Measurements from ENCODE around the gene TGFA. TPM values are rescaled to one million over a fixed set of nuclear protein-coding genes. Genes with fewer than 3 reads are reported as not detected.

TGFA gene
- total RNA-seq, 1 donor from 2014 or later, result 1.4 TPM

DNA sequence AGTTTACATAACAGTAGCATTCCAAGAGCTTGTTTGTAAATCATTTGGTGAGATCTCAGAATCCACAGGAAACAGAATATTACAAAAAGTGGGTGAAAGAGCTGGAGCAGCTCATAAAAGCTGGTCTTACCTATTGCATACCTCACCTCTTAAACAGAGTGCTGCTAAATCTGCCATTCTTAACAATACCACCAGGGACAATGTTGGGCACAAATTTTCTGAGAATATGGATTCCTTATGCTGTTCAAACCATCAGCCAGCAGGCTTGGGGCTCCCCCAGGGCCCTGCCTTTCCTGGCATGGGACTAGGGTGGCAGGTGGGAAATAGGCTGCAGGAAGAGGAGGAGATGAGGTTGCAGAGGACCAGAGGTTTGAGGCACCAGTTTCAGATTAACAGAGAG lies 55.6 kb downstream of the TGFA start:
- H3K36me3 ChIP-seq (ENCODE audit: insufficient read depth, low read length), result no peaks in the 10 kb centered on the region
- Mint-ChIP-seq H3K4me1 (ENCODE audit: low read depth, unreplicated experiment) (peaks cover 5% of the 10 kb centered on the region), H3K27me3 (ENCODE audit: low read depth, unreplicated experiment) (peaks cover 6% of the 10 kb centered on the region), H3K36me3 (ENCODE audit: low read depth, unreplicated experiment) (no peaks in the 10 kb centered on the region), H3K4me3 (ENCODE audit: unreplicated experiment) (no peak overlapping the region), H3K9me3 (ENCODE audit: unreplicated experiment) (no peaks in the 10 kb centered on the region), H3K27ac (ENCODE audit: unreplicated experiment) (no peak overlapping the region)
- no peak overlapping the region for H3K4me3 ChIP-seq (ENCODE audit: insufficient read depth, low read depth, low read length)
- no peak overlapping the region for H2AFZ ChIP-seq (ENCODE audit: low read depth, low read length)
- no peak overlapping the region for H3K4me2 ChIP-seq (ENCODE audit: low read length)
- no peak overlapping the region for H3K9ac ChIP-seq (ENCODE audit: low read length)
- TF ChIP-seq EZH2 (IDR thresholded peaks at IDR 0.05; ENCODE audit: insufficient read depth, low read length), result no peak
- TF ChIP-seq, protein P1, sequence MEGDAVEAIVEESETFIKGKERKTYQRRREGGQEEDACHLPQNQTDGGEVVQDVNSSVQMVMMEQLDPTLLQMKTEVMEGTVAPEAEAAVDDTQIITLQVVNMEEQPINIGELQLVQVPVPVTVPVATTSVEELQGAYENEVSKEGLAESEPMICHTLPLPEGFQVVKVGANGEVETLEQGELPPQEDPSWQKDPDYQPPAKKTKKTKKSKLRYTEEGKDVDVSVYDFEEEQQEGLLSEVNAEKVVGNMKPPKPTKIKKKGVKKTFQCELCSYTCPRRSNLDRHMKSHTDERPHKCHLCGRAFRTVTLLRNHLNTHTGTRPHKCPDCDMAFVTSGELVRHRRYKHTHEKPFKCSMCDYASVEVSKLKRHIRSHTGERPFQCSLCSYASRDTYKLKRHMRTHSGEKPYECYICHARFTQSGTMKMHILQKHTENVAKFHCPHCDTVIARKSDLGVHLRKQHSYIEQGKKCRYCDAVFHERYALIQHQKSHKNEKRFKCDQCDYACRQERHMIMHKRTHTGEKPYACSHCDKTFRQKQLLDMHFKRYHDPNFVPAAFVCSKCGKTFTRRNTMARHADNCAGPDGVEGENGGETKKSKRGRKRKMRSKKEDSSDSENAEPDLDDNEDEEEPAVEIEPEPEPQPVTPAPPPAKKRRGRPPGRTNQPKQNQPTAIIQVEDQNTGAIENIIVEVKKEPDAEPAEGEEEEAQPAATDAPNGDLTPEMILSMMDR (IDR thresholded peaks at IDR 0.05; ENCODE audit: insufficient read depth, low read depth, low read length), result no peak
- DNase-seq (ENCODE audit: low read depth), result no peak
- no peaks in the 10 kb centered on the region for H4K20me1 ChIP-seq (ENCODE audit: insufficient read depth, low read length)
- H3K27me3 ChIP-seq (ENCODE audit: insufficient read depth, low read length), result peaks cover 17% of the 10 kb centered on the region
- no peaks in the 10 kb centered on the region for H3K4me1 ChIP-seq (ENCODE audit: insufficient read depth, low read length)
- no peak for FAIRE-seq
- H3K9me3 ChIP-seq (ENCODE audit: insufficient read depth, low read depth, low read length), result no peaks in the 10 kb centered on the region
- no peaks in the 10 kb centered on the region for H3K79me2 ChIP-seq (ENCODE audit: insufficient read depth, low read length)
- H3K27ac ChIP-seq (ENCODE audit: low read depth, low read length), result no peak overlapping the region

DNA sequence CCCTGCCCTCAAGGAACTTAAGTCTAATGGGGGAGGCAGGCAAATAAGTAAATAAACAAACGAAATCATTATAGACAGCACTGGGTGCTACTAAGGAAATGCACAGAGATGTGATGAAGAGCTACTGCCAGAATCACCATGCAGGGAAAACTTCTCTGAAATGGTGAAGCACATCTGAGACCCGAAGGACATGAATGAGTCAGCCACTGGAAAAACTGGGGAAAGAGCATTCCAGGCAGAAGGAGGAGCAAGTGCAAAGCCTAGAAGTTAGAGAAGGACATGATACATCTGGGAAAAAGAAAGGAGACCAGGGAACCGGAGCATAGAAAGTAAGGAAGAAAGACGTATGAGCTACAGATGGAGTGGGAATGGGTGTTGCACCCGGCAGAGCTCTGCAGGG lies 56.8 kb downstream of the TGFA start:
- Histone ChIP-seq H3K4me1 (ENCODE audit: insufficient read depth, low read length) (no peaks in the 10 kb centered on the region), H3K27me3 (ENCODE audit: insufficient read depth, low read length) (peaks cover 17% of the 10 kb centered on the region), H3K9ac (ENCODE audit: low read length) (no peak overlapping the region), H3K4me3 (ENCODE audit: insufficient read depth, low read depth, low read length) (no peak overlapping the region), H3K79me2 (ENCODE audit: insufficient read depth, low read length) (no peaks in the 10 kb centered on the region), H2AFZ (ENCODE audit: low read depth, low read length) (no peak overlapping the region), H3K4me2 (ENCODE audit: low read length) (no peak overlapping the region), H4K20me1 (ENCODE audit: insufficient read depth, low read length) (no peaks in the 10 kb centered on the region), H3K9me3 (ENCODE audit: insufficient read depth, low read depth, low read length) (no peaks in the 10 kb centered on the region), H3K36me3 (ENCODE audit: insufficient read depth, low read length) (no peaks in the 10 kb centered on the region), H3K27ac (ENCODE audit: low read depth, low read length) (no peak overlapping the region)
- Mint-ChIP-seq H3K4me3 (ENCODE audit: unreplicated experiment) (no peak overlapping the region), H3K27me3 (ENCODE audit: low read depth, unreplicated experiment) (peaks cover 10% of the 10 kb centered on the region), H3K36me3 (ENCODE audit: low read depth, unreplicated experiment) (no peaks in the 10 kb centered on the region), H3K27ac (ENCODE audit: unreplicated experiment) (no peak overlapping the region), H3K4me1 (ENCODE audit: low read depth, unreplicated experiment) (peaks cover 5% of the 10 kb centered on the region), H3K9me3 (ENCODE audit: unreplicated experiment) (no peaks in the 10 kb centered on the region)
- peak; percentile 41 for FAIRE-seq
- TF ChIP-seq EZH2 (IDR thresholded peaks at IDR 0.05; ENCODE audit: insufficient read depth, low read length), result no peak
- TF ChIP-seq, protein P1 (IDR thresholded peaks at IDR 0.05; ENCODE audit: insufficient read depth, low read depth, low read length), result no peak
- DNase-seq (ENCODE audit: low read depth), result no peak

DNA sequence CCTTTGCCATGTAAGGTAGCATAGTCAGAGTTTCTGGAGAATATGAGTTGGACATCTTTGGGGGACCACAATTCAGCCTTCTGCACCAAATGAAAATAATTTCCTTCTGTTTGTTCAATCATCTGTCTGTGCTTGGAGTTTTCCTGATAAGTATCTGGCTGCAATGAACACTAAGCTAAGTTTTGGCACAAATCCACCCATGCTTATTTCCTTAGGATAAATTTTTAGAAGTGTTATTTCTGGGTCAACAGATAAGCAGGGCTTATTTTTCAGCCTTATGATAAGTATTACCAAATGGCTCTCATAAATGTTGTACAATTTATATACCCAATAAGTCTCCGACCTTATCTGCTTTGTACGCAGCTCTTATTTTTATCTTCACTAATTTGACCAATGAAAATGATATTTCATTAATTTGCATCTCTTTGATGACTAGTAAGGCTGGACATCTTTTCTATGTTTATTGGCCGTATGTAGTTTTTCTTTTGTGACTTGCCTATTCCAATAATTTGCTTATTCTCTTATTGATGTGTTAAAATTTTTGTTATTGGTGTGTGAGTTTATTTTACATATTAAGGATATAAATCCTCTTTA lies 59.2 kb downstream of the TGFA start:
- H3K4me1 Mint-ChIP-seq (ENCODE audit: low read depth, unreplicated experiment), result peaks cover 5% of the 10 kb centered on the region
- Histone ChIP-seq H3K4me3 (ENCODE audit: insufficient read depth, low read depth, low read length) (no peak overlapping the region), H3K36me3 (ENCODE audit: insufficient read depth, low read length) (no peaks in the 10 kb centered on the region), H3K27me3 (ENCODE audit: insufficient read depth, low read length) (peaks cover 17% of the 10 kb centered on the region), H4K20me1 (ENCODE audit: insufficient read depth, low read length) (no peaks in the 10 kb centered on the region), H3K9me3 (ENCODE audit: insufficient read depth, low read depth, low read length) (no peaks in the 10 kb centered on the region), H2AFZ (ENCODE audit: low read depth, low read length) (no peak overlapping the region), H3K27ac (ENCODE audit: low read depth, low read length) (no peak overlapping the region), H3K9ac (ENCODE audit: low read length) (no peak overlapping the region), H3K4me1 (ENCODE audit: insufficient read depth, low read length) (no peaks in the 10 kb centered on the region), H3K79me2 (ENCODE audit: insufficient read depth, low read length) (no peaks in the 10 kb centered on the region), H3K4me2 (ENCODE audit: low read length) (no peak overlapping the region)
- DNase-seq (ENCODE audit: low read depth), result no peak
- H3K27me3 Mint-ChIP-seq (ENCODE audit: low read depth, unreplicated experiment), result peaks cover 14% of the 10 kb centered on the region
- no peak overlapping the region for H3K4me3 Mint-ChIP-seq (ENCODE audit: unreplicated experiment)
- no peak for FAIRE-seq
- H3K36me3 Mint-ChIP-seq (ENCODE audit: low read depth, unreplicated experiment), result no peaks in the 10 kb centered on the region
- TF ChIP-seq EZH2 (IDR thresholded peaks at IDR 0.05; ENCODE audit: insufficient read depth, low read length), result no peak
- TF ChIP-seq, protein P1 (IDR thresholded peaks at IDR 0.05; ENCODE audit: insufficient read depth, low read depth, low read length), result no peak
- no peaks in the 10 kb centered on the region for H3K9me3 Mint-ChIP-seq (ENCODE audit: unreplicated experiment)
- H3K27ac Mint-ChIP-seq (ENCODE audit: unreplicated experiment), result no peak overlapping the region

Measured in astrocyte (in vitro differentiated cells and primary cell).